Subcutaneous adipose tissue (tissue), 4 donors: ENCODE results near the gene ZNF705A. TPM values are rescaled to one million over a fixed set of nuclear protein-coding genes. Genes with fewer than 3 reads are reported as not detected.

Experiments
- CTCF ChIP-seq: fragments of 450-650 bp; IDR thresholded peaks from one replicate; pipeline ENCODE4 v1.5.1; 2016; ENCODE audit warnings: low read depth, mild to moderate bottlenecking, control low read depth, antibody characterized with exemption, moderate library complexity
- total RNA-seq, 4 donors: library from RNA; depleted of rRNA; stranded (reverse); fragments of >200 nt; gene quantifications; one replicate each; pipeline ENCODE4 v1.1.0, GENCODE V29; 2016

ZNF705A gene
- total RNA-seq, result not detected

- TF ChIP-seq CTCF, result no peak
Observed at GRCh38 chr12:8156845-8157244, at the start of gene ZNF705A. TSS of gene ZNF705A (plus strand) at chr12:8157015. CDS start at chr12:8172626, 15,611 bp downstream.

- no peak for TF ChIP-seq CTCF
Observed at GRCh38 chr12:8108808-8109398, 47.9 kb upstream of the ZNF705A start.

- no peak for TF ChIP-seq CTCF
Observed at GRCh38 chr12:8120072-8120713, 36.6 kb upstream of the ZNF705A start.

GRCh38 chr12:8123124-8123912 lies 33.5 kb upstream of the ZNF705A start, which contains the start of gene CLEC4A:
TSS of gene CLEC4A (plus strand) at chr12:8123617. CDS start at chr12:8123879, 262 bp downstream.
- TF ChIP-seq CTCF, result no peak

GRCh38 chr12:8127138-8127537 lies 29.7 kb upstream of the ZNF705A start:
- TF ChIP-seq CTCF, result no peak

GRCh38 chr12:8143261-8143660 lies 13.6 kb upstream of the ZNF705A start:
- TF ChIP-seq CTCF, result no peak
